HG02798 (cell line): ENCODE results near the gene DUS4L.

ENCODE experiments used
- ATAC-seq: cut with Tn5 transposase; IDR thresholded peaks from one replicate; pipeline ENCODE4 v1.9.1; 2021; ENCODE audit warnings: mild to moderate bottlenecking; ENCODE audit not compliant: unreplicated experiment, poor library complexity

DUS4L gene

GRCh38 chr7:107579885-107580715 lies 16.3 kb downstream of the DUS4L start, which contains the start of gene BCAP29:
Gene BCAP29, plus strand, starts transcription at chr7:107580246. Its CDS starts 527 bp downstream, at chr7:107580773.
- peak; percentile 96 for ATAC-seq

GRCh38 chr7:107580716-107581383 lies 17.1 kb downstream of the DUS4L start:
- ATAC-seq = no peak

GRCh38 chr7:107581387-107582013 lies 17.7 kb downstream of the DUS4L start:
- no peak for ATAC-seq

- no peak for ATAC-seq
Measured at GRCh38 chr7:107582875-107583274, 19.1 kb downstream of the DUS4L start.

GRCh38 chr7:107584716-107585115 lies 20.9 kb downstream of the DUS4L start:
- no peak for ATAC-seq

- ATAC-seq = no peak
Measured at GRCh38 chr7:107588529-107589130, 24.9 kb downstream of the DUS4L start.

- ATAC-seq = no peak
Measured at GRCh38 chr7:107591421-107591820, 27.6 kb downstream of the DUS4L start.

- no peak for ATAC-seq
Measured at GRCh38 chr7:107592361-107593024, 28.7 kb downstream of the DUS4L start.

- ATAC-seq = no peak
Measured at GRCh38 chr7:107593025-107593410, 29.2 kb downstream of the DUS4L start.

- no peak for ATAC-seq
Measured at GRCh38 chr7:107594961-107595737, 31.4 kb downstream of the DUS4L start.

- ATAC-seq = no peak
Measured at GRCh38 chr7:107596881-107597581, 33.3 kb downstream of the DUS4L start.

GRCh38 chr7:107597582-107597916 lies 33.8 kb downstream of the DUS4L start:
- ATAC-seq = no peak

- ATAC-seq = no peak
Measured at GRCh38 chr7:107597953-107598352, 34.2 kb downstream of the DUS4L start.

- no peak for ATAC-seq
Measured at GRCh38 chr7:107599262-107599661, 35.5 kb downstream of the DUS4L start.

- ATAC-seq = no peak
Measured at GRCh38 chr7:107600816-107601215, 37.0 kb downstream of the DUS4L start.

GRCh38 chr7:107605218-107605815 lies 41.5 kb downstream of the DUS4L start:
- ATAC-seq = no peak

- no peak for ATAC-seq
Measured at GRCh38 chr7:107606303-107606702, 42.5 kb downstream of the DUS4L start.

GRCh38 chr7:107609811-107610261 lies 46.1 kb downstream of the DUS4L start:
- no peak for ATAC-seq

GRCh38 chr7:107610323-107610722 lies 46.6 kb downstream of the DUS4L start:
- ATAC-seq = no peak
